GM12873 (cell line): Measurements from ENCODE around the gene ZNF22.

Experiments
- TF ChIP-seq, protein P1 (sequence below): IDR thresholded peaks from 2 replicates; pipeline ENCODE4 v1.5.1; 2012; ENCODE audit warnings: low read depth, mild to moderate bottlenecking, moderate library complexity, low read length, control low read depth; ENCODE audit not compliant: insufficient read depth; ENCODE audit errors: missing control alignments

The ZNF22 gene

DNA sequence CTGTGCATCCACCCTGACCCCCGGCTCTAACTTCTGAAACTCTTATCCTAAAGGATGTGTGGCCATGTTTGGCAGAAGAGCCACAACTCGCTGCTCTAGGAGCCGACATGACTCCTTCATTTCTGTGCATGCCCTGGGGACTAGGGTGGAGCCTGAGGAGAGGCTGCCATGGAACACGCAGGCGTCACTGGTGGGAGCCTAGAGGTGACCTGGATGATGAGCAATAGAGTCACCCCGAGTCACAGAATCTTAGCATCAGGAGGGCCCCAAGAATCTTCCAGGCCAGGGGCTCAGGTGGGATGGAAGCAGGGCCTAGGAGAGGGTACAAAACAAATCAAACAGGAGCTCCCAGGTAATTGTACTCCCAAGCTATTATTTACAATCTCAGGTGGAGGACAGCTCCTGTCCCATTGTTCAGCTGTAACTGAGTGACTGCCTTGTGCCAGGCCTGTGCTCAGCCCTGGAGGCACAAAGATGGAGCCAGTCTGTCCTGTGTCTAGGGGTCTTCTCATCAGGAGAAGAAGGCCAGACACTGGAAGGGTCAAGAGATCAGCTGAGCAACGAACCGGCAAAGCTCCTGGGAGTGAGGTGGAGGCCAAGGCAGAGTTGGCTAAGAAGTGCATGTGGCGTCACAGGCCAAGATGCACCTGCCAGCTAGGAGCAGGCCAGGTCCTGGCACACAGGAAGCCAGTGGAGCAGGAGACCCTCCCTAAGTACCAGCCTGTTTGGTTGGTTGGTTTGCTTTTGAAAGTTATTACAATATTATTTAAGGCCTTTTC is 5.8 kb upstream of the ZNF22 start:
- TF ChIP-seq, protein P1, sequence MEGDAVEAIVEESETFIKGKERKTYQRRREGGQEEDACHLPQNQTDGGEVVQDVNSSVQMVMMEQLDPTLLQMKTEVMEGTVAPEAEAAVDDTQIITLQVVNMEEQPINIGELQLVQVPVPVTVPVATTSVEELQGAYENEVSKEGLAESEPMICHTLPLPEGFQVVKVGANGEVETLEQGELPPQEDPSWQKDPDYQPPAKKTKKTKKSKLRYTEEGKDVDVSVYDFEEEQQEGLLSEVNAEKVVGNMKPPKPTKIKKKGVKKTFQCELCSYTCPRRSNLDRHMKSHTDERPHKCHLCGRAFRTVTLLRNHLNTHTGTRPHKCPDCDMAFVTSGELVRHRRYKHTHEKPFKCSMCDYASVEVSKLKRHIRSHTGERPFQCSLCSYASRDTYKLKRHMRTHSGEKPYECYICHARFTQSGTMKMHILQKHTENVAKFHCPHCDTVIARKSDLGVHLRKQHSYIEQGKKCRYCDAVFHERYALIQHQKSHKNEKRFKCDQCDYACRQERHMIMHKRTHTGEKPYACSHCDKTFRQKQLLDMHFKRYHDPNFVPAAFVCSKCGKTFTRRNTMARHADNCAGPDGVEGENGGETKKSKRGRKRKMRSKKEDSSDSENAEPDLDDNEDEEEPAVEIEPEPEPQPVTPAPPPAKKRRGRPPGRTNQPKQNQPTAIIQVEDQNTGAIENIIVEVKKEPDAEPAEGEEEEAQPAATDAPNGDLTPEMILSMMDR: no peak

DNA sequence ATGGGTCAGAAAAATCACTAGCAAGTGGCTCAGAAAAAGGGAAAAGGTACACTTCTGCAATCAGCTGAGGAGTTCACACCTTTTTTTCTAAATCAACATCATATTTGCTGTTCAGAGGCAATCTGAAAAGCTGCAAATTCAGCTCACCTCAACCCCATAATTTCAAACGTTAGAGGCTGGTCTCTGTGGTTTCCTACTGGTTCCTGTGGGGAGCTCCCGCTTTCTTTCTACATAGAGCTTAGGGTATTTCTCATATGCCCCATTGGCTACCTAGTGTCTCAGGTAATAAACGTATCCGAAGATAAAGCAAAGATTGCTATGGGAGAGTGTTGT is 5.2 kb upstream of the ZNF22 start:
- TF ChIP-seq, protein P1: no peak

DNA sequence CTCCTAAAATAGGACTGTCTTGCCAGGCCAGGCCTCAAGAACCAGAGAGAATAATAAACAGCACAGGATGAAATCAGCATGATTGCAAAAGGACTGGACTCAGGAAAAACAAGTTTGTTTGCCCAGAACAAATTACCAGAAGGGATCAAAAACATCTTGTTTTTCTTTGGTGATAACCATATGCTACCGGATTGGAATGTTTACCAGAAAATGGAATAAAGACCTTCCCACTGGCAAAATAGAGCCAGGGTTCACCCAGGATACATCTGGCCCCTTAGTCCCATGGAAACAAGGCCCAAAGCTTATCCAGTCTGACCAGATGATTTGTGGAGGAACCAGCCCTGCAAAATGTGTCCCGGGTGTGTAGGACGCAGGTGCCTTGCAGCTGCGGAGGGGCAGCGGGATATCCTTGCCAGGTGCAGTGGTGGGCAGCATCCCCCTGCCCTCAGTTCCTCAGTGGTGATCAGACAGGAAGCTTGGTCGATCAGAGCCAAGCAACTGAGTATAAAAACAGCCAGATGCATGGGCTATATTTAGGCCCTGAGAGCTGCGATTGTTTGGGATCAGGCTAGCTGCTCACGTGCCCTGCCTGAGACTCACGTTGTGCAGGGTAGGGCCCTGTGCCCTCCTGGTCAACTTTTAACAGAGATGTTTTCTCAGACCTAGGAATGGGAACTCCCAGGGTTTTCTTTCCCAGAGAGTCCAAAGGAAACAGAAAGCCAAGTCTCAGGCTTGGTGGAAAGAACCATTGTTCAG is 4.6 kb upstream of the ZNF22 start:
- TF ChIP-seq, protein P1: no peak

DNA sequence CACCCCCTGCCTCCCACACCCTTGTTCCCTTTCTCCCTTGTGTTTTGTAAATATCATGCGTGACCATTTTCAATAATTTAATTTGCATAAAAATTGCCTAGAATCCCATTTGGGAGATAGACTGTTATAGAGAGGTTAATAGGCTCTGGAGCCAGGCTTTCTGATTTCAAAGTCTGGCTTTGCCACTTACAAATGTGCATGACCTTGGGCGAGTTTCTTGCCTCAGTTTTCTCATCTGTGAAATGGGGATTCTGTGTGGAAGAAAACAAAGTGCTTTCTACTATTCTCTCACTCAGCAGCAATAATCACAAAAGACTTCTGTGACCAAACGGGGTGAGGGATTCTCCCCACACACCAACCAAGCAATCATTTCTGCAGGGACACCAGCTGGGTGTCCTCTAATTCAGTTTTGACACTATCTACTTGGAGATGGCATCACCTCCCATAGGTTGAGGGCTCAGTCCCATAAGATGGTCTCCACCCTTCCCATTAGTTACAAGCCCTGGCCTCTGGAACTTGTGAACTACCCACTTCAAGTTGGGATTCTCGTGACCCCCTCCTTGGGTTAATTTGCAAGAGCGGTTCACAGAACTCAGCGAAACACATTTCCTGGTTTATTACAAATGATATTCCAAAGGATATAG is 3.5 kb upstream of the ZNF22 start:
- TF ChIP-seq, protein P1: no peak

DNA sequence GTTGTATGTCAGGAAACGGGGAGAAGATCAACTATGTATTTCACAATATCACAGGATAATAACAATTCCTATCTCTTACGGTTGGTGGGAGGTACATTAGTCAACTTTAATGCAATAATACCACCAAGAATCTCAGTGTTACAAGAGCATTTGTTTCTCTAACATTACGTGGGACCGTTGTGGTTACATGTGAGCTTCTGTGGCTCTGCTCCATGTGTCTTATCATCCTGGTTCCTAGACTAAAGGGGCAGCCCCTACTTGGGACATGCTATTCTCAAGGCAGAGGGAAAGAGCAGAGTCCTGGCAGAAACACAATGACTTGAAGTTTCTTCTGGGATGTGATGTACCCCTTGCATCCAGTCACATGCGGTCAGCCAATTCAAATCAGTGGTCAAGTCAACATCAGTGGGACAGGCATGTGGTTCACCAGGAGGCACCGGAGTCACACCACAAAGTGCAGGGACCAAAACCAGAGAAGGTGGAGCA is 2.5 kb upstream of the ZNF22 start:
- TF ChIP-seq, protein P1: no peak

DNA sequence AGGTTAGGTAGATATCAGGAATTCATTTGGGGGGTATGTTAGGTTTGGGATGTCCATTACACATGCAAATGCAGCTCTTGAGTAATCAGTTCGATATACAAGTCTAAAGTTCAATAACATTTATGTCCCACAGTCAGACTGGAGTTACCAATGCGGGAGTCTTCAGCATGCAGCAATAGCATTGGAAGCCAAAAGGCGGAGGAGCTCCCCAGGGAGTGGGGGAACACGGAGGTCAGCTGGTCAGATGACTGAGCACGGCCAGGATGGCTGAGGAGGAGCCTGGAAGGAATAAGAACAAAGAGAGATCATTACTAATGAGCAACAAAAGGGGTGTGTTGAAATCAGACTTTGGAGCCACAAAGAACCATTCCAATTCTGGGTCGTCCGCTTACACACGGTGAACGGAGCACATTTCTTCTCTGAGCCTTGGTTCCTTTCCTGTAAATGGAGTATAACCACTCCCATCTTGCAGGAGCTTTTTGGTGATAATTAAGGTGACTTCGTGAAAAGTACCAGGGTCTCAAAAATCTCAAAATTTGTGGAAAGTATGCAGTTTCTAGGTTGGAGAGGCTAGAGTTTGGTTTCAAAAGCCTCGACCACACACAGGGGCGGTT is 478 bp upstream of the ZNF22 start:
- TF ChIP-seq, protein P1: no peak
